B cell (primary cell): Measurements from ENCODE around the gene SLC44A3. TPM values are rescaled to one million over a fixed set of nuclear protein-coding genes. Genes with fewer than 3 reads are reported as not detected.

ENCODE experiments used
- ATAC-seq: fragments of 200-7000 bp; cut with Tn5 transposase; one replicate; pipeline ENCODE4 v1.10.0; 2021; ENCODE audit warnings: low read depth, mild to moderate bottlenecking, moderate number of reproducible peaks, moderate library complexity
- CTCF ChIA-PET: fragments of 350-600 bp; sonication (Branson Sonifier 250); formaldehyde crosslinking; loops from one replicate; lab custom pipeline; 2021; ENCODE audit warnings: antibody characterized with exemption, inconsistent platforms; lab: Charles Lee
- POLR2A ChIA-PET: fragments of 350-600 bp; sonication (Branson Sonifier 250); formaldehyde crosslinking; loops from one replicate; lab custom pipeline; 2021; ENCODE audit warnings: antibody characterized with exemption; lab: Charles Lee
- DNase-seq: peaks from one replicate; pipeline ENCODE4 v3.0.0; 2013
- H2AFZ ChIP-seq: 2 replicates; pipeline ENCODE4 v1.6.1; 2012; ENCODE audit warnings: mild to moderate bottlenecking, low read depth, low read length; ENCODE audit not compliant: insufficient read depth, poor library complexity, severe bottlenecking
- H3K27ac ChIP-seq, 2 donors: 1 replicate in 1 of 2; 2 replicates in 1 of 2; pipeline ENCODE4 v1.5.1; 2012 to 2013; ENCODE audit warnings: low read length in 2 of 2, mild to moderate bottlenecking in 2 of 2, moderate library complexity in 1 of 2
- H3K27me3 ChIP-seq, 4 experiments: fragments of 200-600 bp in 1 of 4; sonication (generic) in 1 of 4; replicated peaks in 1 of 4; 1 replicate in 2 of 4; 2 replicates in 2 of 4; pipeline versions ENCODE4 v1.6.1 to v1.7.0; 2013 to 2016; ENCODE audit warnings: low read length in 3 of 4, mild to moderate bottlenecking in 2 of 4, mixed read lengths in 1 of 4, moderate library complexity in 1 of 4; ENCODE audit not compliant: insufficient read depth in 4 of 4, control insufficient read depth in 3 of 4; ENCODE audit errors: control extremely low read depth in 1 of 4
- H3K36me3 ChIP-seq, 2 experiments: replicated peaks in 1 of 2; 1 replicate in 1 of 2; 2 replicates in 1 of 2; pipeline versions ENCODE4 v1.6.1 to v1.7.1; 2013; ENCODE audit warnings: low read length in 1 of 2; ENCODE audit not compliant: insufficient read depth in 2 of 2, control insufficient read depth in 1 of 2; ENCODE audit errors: control extremely low read depth in 1 of 2, extremely low read depth in 1 of 2
- H3K4me1 ChIP-seq, 2 donors: fragments of 200-600 bp in 1 of 2; sonication (generic) in 1 of 2; 1 replicate in 1 of 2; 2 replicates in 1 of 2; pipeline versions ENCODE4 v1.5.1 to v1.6.1; 2013 to 2017; ENCODE audit warnings: low read length in 2 of 2; ENCODE audit not compliant: control insufficient read depth in 2 of 2, insufficient read depth in 2 of 2
- H3K4me2 ChIP-seq: replicated peaks from 2 replicates; pipeline ENCODE3; 2012; ENCODE audit warnings: mild to moderate bottlenecking, low read depth, low read length; ENCODE audit not compliant: poor library complexity, severe bottlenecking
- H3K4me3 ChIP-seq, 5 experiments: fragments of 200-600 bp in 1 of 5; sonication (generic) in 1 of 5; 1 replicate in 3 of 5; 2 replicates in 2 of 5; pipeline versions ENCODE4 v1.5.1 to v1.7.0; 2011 to 2016; ENCODE audit warnings: low read length in 4 of 5, mild to moderate bottlenecking in 4 of 5, low read depth in 2 of 5, control low read depth in 1 of 5, moderate library complexity in 1 of 5; ENCODE audit not compliant: insufficient read depth in 1 of 5; ENCODE audit errors: control extremely low read depth in 1 of 5, extremely low read depth in 1 of 5
- H3K79me2 ChIP-seq: fragments of 200-600 bp; sonication (generic); one replicate; pipeline ENCODE4 v1.6.0; 2016; ENCODE audit warnings: low read length; ENCODE audit not compliant: control insufficient read depth, insufficient read depth
- H3K9ac ChIP-seq: fragments of 200-600 bp; sonication (generic); 2 replicates; pipeline ENCODE4 v1.6.1; 2017; ENCODE audit warnings: mild to moderate bottlenecking, low read length, moderate library complexity
- H3K9me3 ChIP-seq, 3 donors: one replicate each; pipeline versions ENCODE4 v1.6.1 to v1.7.1; 2013; ENCODE audit warnings: low read length in 2 of 3; ENCODE audit not compliant: control insufficient read depth in 2 of 3, insufficient read depth in 1 of 3; ENCODE audit errors: control extremely low read depth in 1 of 3
- H4K20me1 ChIP-seq: 2 replicates; pipeline ENCODE4 v1.6.0; 2012; ENCODE audit warnings: mild to moderate bottlenecking, low read length; ENCODE audit not compliant: insufficient read depth, control insufficient read depth, poor library complexity, severe bottlenecking
- H3K27ac Mint-ChIP-seq: one replicate; pipeline ENCODE4 v1.8.0; 2021; ENCODE audit warnings: mixed read lengths
- H3K27me3 Mint-ChIP-seq: one replicate; pipeline ENCODE4 v1.8.0; 2021; ENCODE audit warnings: mixed read lengths
- H3K4me1 Mint-ChIP-seq: one replicate; pipeline ENCODE4 v1.8.0; 2021; ENCODE audit warnings: mixed read lengths
- H3K4me3 Mint-ChIP-seq: one replicate; pipeline ENCODE4 v1.8.0; 2021; ENCODE audit warnings: mixed read lengths
- H3K9me3 Mint-ChIP-seq: one replicate; pipeline ENCODE4 v1.8.0; 2022; ENCODE audit warnings: mixed read lengths; ENCODE audit not compliant: insufficient read depth
- EZH2 ChIP-seq: IDR thresholded peaks from 2 replicates; pipeline ENCODE4 v1.6.1; 2012; ENCODE audit warnings: borderline replicate concordance, low read depth, mild to moderate bottlenecking, moderate library complexity, low read length; ENCODE audit not compliant: insufficient read depth, poor library complexity, severe bottlenecking
- WGBS: methylation state at CpG from one replicate; pipeline ENCODE4 v1.1.5; 2013; ENCODE audit warnings: missing lambda C conversion rate; ENCODE audit not compliant: insufficient coverage; 5-methylcytosine and 5-hydroxymethylcytosine counted together
- intact Hi-C: fragments of 100-400 bp; cut with micrococcal nuclease; formaldehyde crosslinking; loops from one replicate; pipeline ENCODE4 v1.10.0; 2022
- polyA plus RNA-seq: library from polyadenylated mRNA; depleted of rRNA; stranded (reverse); fragments of >200 nt; gene quantifications from 2 replicates; pipeline ENCODE4 v1.2.3, GENCODE V29; 2012
- total RNA-seq, 2 donors: library from RNA; stranded (reverse); fragments of 120-200 nt in 1 of 2; gene quantifications; 1 replicate in 1 of 2; 2 replicates in 1 of 2; pipeline versions ENCODE4 v1.2.3 to v1.2.4, GENCODE V29; 2013 to 2022
- TF ChIP-seq, protein P1 (sequence below): fragments of 200-600 bp; IDR thresholded peaks from one replicate; pipeline ENCODE4 v1.8.0; 2022; ENCODE audit warnings: antibody characterized with exemption, mild to moderate bottlenecking

SLC44A3 gene
- total and polyA plus RNA-seq, 2 donors (not counting 1 experiment from before 2014, with no cell fraction given): not detected

DNA sequence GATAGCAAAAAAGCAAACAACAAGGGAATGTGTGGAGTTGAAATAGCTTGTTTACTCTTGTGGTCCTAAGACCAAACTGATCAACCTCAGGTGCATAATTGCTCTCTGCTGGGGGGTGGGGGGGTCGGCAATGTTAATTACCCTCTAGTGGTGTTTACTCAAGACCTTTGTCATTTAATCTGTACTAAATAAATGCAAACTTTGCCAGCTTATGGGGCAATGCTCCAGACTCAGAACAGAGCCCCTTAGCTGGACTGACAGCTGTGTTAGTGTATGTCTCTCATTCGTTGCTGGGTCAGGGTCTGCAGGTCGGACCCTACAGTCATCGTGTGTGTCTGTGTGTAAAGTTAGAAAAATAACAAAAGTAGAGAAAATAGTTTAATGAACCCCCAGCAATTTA is 7.2 kb upstream of the SLC44A3 start:
- DNase-seq: no peak
- no peak overlapping the region for H3K9ac ChIP-seq
- H3K27me3 Mint-ChIP-seq: peaks cover 34% of the 10 kb centered on the region
- no peak overlapping the region for H3K4me2 ChIP-seq
- H3K27ac Mint-ChIP-seq: no peak overlapping the region
- H3K4me3 ChIP-seq: no peak overlapping the region
- H3K36me3 ChIP-seq: no peaks in the 10 kb centered on the region
- H3K4me1 ChIP-seq: no peaks in the 10 kb centered on the region
- no peaks in the 10 kb centered on the region for H4K20me1 ChIP-seq
- no CpG with 5 or more reads among the region's 4 CpGs for WGBS
- no peak overlapping the region for H3K4me3 Mint-ChIP-seq
- H3K27me3 ChIP-seq: peaks cover 0 to 4% (median 0%) of the 10 kb centered on the region in 4 experiments
- H2AFZ ChIP-seq: no peak overlapping the region
- H3K27ac ChIP-seq: no peak overlapping the region
- no peaks in the 10 kb centered on the region for H3K79me2 ChIP-seq
- ChIA-PET CTCF (interaction anchor here (0.6 to 1.2 kb wide), 3 partner anchors 9 to 1567 kb away, joined by 3 read pairs; no protein-coding TSS in a partner anchor), POLR2A (no interaction called here)
- TF ChIP-seq, protein P1, sequence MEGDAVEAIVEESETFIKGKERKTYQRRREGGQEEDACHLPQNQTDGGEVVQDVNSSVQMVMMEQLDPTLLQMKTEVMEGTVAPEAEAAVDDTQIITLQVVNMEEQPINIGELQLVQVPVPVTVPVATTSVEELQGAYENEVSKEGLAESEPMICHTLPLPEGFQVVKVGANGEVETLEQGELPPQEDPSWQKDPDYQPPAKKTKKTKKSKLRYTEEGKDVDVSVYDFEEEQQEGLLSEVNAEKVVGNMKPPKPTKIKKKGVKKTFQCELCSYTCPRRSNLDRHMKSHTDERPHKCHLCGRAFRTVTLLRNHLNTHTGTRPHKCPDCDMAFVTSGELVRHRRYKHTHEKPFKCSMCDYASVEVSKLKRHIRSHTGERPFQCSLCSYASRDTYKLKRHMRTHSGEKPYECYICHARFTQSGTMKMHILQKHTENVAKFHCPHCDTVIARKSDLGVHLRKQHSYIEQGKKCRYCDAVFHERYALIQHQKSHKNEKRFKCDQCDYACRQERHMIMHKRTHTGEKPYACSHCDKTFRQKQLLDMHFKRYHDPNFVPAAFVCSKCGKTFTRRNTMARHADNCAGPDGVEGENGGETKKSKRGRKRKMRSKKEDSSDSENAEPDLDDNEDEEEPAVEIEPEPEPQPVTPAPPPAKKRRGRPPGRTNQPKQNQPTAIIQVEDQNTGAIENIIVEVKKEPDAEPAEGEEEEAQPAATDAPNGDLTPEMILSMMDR: no peak
- TF ChIP-seq EZH2: no peak
- H3K9me3 Mint-ChIP-seq: peaks cover 5% of the 10 kb centered on the region
- no peaks in the 10 kb centered on the region for H3K4me1 Mint-ChIP-seq
- no peaks in the 10 kb centered on the region for H3K9me3 ChIP-seq
- intact Hi-C loops: no loop called here
- no peak for ATAC-seq

DNA sequence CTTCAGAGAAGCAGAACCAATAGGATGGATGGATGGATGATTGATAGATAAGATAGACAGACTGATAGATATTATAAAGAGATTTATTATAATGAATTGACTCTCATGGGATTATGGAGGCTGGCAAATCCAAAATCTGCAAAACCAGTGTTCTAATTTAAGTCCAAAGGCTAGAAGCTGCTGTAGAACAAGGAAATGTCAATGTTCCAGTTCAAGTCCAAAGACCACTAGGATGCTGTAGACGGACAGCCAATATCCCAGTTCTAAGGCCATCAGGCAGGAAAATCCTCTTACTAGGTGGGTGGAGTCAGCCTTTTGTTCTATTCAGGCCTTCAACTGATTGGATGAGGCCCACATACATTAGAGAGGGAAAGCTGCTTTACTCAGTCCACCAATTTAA is 4.1 kb upstream of the SLC44A3 start:
- CTCF ChIA-PET: interaction anchor here (3.0 kb wide), 1 partner anchor 12 kb away, joined by 9 read pairs; no protein-coding TSS in a partner anchor
- H4K20me1 ChIP-seq: no peaks in the 10 kb centered on the region
- H3K9me3 ChIP-seq: peaks cover 0 to 4% (median 0%) of the 10 kb centered on the region in 3 donors
- peaks cover 0 to 23% (median 17%) of the 10 kb centered on the region in 4 experiments for H3K27me3 ChIP-seq
- Mint-ChIP-seq H3K9me3 (peaks cover 5% of the 10 kb centered on the region), H3K27ac (no peak overlapping the region), H3K4me3 (no peak overlapping the region), H3K4me1 (peaks cover 2% of the 10 kb centered on the region), H3K27me3 (peaks cover 46% of the 10 kb centered on the region)
- no peaks in the 10 kb centered on the region for H3K79me2 ChIP-seq
- DNase-seq (no peak), ATAC-seq (no peak)
- no peak overlapping the region for H2AFZ ChIP-seq
- no peak overlapping the region for H3K27ac ChIP-seq
- H3K36me3 ChIP-seq: no peaks in the 10 kb centered on the region
- TF ChIP-seq EZH2: no peak
- TF ChIP-seq, protein P1: no peak
- H3K4me3 ChIP-seq: no peak overlapping the region
- H3K9ac ChIP-seq: no peak overlapping the region
- H3K4me2 ChIP-seq: no peak overlapping the region
- POLR2A ChIA-PET: no interaction called here
- H3K4me1 ChIP-seq: peaks cover 9 to 11% of the 10 kb centered on the region in 2 donors
- intact Hi-C loops: no loop called here
- no CpG with 5 or more reads among the region's 1 CpG for WGBS
